TTC549 (cell line): ENCODE results near the gene TMEM179.

Experiments
- FAIRE-seq: peaks from 2 replicates; lab custom pipeline; 2012; peaks lifted over from hg19 to GRCh38; lab: Jason Lieb, UNC

Gene TMEM179

DNA sequence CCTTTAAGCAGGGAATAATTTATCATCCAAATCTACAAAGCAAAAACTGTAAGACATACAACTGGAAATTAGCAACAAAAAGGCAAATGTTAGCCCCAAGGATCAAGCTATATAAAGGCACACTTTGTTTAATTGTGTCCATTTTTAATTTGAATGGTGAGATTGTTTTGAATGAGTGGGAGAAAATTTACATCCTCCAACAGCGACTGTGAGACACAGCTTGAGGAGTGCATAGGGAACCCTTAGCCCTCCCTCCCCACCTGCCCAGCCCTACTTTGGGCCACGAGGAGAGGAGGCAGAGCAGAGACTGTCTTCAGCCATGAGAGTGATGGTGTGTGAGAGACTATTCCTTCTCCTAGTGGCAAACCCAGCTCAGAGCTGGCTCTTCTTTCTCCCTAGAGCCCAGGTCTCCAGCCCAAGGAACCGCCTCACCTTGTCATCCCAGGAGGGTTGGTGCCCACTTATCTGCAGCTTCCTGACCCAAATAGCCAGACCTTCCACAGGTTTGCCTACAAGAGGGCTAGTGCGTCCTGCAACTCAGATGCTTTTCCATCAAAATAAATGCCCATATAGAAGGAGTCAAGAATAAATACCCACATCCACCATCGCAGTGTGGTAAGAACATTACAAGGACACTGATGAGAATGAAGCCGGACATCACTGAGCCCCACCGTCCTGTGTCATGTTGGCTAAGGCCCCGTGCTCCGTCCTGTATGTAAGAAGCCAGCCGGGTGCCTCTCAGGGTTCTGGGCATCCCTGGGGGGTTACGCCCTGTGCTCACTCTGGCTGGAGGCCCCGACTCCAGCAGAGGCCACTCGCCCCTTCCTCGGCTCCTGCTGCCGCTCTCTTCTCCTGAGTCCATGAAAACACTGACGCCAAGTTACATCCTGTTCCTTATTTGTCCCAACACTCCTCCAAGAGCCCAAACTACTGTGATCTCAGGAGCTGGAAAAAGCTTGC is 61.4 kb downstream of the TMEM179 start:
- no peak for FAIRE-seq

DNA sequence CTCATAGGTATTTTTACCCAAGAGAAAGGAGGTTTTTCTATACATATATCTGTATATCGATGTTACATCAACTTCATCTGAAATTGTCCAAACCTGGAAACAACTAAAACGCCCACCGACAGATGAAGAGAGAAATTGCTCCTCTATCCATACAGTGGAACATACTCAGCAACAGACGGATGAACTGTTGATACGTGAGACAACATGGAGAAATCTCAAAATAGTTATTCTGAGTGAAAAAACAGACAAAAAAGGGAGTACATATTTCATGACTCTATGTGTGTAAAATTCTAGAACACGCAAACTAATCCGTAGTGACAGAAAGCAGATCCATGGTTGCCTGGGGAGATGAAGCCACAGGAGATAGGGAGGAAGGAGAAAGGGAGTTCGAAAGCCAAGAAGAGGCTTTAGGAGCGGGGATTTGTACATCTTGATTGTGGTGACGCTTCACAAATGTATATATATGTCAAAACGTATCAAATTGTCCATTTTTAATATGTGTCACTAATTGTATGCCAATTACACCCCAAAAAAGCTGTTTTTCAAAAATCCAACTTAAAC is 62.6 kb downstream of the TMEM179 start:
- FAIRE-seq: no peak
